ENCODE results near the gene OLFM1. TPM values are rescaled to one million over a fixed set of nuclear protein-coding genes. Genes with fewer than 3 reads are reported as not detected.

Gene OLFM1
- total and polyA plus RNA-seq, 4 donors = 7.6 to 24.8 (median 15.8) TPM

DNA sequence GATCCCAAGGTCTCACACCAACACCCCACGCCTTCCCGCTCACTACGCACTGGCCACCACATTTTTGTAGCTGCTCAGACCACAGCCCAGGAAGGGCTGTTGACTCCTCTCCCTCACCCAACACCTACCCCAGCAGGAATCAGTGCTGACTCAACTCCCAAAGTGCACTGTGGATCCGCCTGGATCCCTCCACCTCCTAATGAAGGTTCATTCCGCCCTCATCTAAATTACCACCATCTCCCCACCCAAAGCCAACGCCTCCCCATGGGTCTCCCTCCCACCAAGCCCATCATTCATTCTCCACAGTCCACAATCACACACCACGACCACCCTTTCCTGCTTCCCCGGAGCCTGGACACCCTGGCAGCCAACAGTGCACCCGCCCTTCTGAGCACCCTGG, 57.8 kb downstream of the OLFM1 start:
- WGBS, 2 donors = 75 to 92% methylated on average over 9 of the region's 9 CpGs
- H3K36me3 ChIP-seq (ENCODE audit: control insufficient read depth in 4 of 4, insufficient read depth in 4 of 4, low read length in 4 of 4) = no peaks in the 10 kb centered on the region
- ATAC-seq (ENCODE audit: insufficient read depth, low FRiP score) (no peak), DNase-seq (no peak)
- peaks cover 0 to 12% (median 0%) of the 10 kb centered on the region in 5 donors for H3K4me1 ChIP-seq (ENCODE audit: control insufficient read depth in 5 of 5, insufficient read depth in 5 of 5, low read length in 5 of 5)
- H3K9me3 ChIP-seq (ENCODE audit: control insufficient read depth in 4 of 4, insufficient read depth in 3 of 4, low read length in 3 of 4) = peaks cover 0 to 2% (median 0%) of the 10 kb centered on the region in 4 donors
- no peak overlapping the region for H3K4me3 ChIP-seq
- TF ChIP-seq, protein P1, sequence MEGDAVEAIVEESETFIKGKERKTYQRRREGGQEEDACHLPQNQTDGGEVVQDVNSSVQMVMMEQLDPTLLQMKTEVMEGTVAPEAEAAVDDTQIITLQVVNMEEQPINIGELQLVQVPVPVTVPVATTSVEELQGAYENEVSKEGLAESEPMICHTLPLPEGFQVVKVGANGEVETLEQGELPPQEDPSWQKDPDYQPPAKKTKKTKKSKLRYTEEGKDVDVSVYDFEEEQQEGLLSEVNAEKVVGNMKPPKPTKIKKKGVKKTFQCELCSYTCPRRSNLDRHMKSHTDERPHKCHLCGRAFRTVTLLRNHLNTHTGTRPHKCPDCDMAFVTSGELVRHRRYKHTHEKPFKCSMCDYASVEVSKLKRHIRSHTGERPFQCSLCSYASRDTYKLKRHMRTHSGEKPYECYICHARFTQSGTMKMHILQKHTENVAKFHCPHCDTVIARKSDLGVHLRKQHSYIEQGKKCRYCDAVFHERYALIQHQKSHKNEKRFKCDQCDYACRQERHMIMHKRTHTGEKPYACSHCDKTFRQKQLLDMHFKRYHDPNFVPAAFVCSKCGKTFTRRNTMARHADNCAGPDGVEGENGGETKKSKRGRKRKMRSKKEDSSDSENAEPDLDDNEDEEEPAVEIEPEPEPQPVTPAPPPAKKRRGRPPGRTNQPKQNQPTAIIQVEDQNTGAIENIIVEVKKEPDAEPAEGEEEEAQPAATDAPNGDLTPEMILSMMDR (IDR thresholded peaks at IDR 0.05; ENCODE audit: control extremely low read depth, extremely low read depth) = no peak
- H3K27me3 ChIP-seq (ENCODE audit: control insufficient read depth in 3 of 3, insufficient read depth in 3 of 3, low read length in 2 of 3) = peaks cover 3 to 4% (median 4%) of the 10 kb centered on the region in 3 donors
- no peak overlapping the region for H3K9ac ChIP-seq (ENCODE audit: insufficient read depth in 1 of 2, low read length in 2 of 2)
- no peak overlapping the region for H3K27ac ChIP-seq (ENCODE audit: low read depth in 1 of 2, low read length in 1 of 2)

DNA sequence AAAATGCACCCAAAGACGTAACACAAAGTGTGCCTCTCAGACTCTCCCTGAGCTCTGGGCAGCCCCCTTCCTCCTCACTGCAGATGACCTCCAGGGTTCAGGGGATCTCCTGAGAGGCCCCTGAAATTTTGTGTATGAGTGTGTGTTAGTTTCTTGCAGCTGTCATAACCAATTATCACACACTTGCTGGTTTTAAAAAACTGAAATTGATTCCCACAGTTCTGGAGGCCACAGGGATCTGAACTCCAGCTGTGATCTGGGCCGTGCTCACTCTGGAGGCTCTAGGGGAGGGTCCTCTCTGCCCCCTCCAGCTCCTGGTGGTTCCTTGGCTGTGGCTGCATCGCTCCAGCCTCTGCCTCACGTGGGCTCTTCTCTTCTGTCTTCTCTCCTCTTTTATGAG, 58.8 kb downstream of the OLFM1 start:
- H3K9me3 ChIP-seq (ENCODE audit: control insufficient read depth in 4 of 4, insufficient read depth in 3 of 4, low read length in 3 of 4) = peaks cover 0 to 8% (median 0%) of the 10 kb centered on the region in 4 donors
- H3K4me3 ChIP-seq = no peak overlapping the region
- H3K27me3 ChIP-seq (ENCODE audit: control insufficient read depth in 3 of 3, insufficient read depth in 3 of 3, low read length in 2 of 3) = peaks cover 3 to 4% (median 4%) of the 10 kb centered on the region in 3 donors
- ATAC-seq (ENCODE audit: insufficient read depth, low FRiP score) (no peak), DNase-seq (no peak)
- no peak overlapping the region for H3K27ac ChIP-seq (ENCODE audit: low read depth in 1 of 2, low read length in 1 of 2)
- 55 to 75% methylated on average over 4 of the region's 4 CpGs for WGBS, 2 donors
- peaks cover 0 to 12% (median 0%) of the 10 kb centered on the region in 5 donors for H3K4me1 ChIP-seq (ENCODE audit: control insufficient read depth in 5 of 5, insufficient read depth in 5 of 5, low read length in 5 of 5)
- TF ChIP-seq, protein P1 (IDR thresholded peaks at IDR 0.05; ENCODE audit: control extremely low read depth, extremely low read depth) = no peak
- H3K36me3 ChIP-seq (ENCODE audit: control insufficient read depth in 4 of 4, insufficient read depth in 4 of 4, low read length in 4 of 4) = no peaks in the 10 kb centered on the region
- H3K9ac ChIP-seq (ENCODE audit: insufficient read depth in 1 of 2, low read length in 2 of 2) = no peak overlapping the region

DNA sequence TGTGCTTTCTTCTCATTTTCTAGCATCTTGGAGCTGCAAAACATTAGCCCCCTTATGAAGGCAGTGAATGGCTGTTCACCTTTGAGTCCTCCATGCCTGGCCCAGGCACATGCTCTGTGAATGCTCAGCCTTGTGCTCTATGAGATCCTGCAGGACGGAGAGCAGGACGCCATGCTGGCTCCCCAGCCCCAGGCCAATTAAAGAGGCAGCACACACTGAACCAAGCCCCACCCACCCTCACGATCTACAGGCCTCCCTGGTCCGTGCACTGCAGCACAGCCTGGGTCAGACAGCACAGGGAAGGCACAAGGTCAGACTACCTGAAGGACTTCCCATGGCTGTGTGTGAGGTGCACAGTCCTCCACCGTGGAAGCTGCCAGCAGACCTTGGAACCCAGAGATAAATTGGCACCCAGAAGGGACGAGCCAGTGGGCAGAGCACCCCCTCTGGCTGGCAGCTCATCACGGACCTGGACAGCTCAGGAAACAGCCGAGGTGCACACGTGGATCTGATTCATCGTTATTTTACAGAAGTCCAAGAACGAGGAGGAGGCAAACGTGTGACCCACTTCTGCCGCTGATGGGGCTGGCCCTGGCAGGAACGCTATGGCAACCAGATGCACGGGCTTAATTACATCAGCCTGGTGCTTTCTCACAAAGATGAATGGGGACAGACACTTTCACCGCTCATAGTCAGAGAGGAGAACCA, 59.5 kb downstream of the OLFM1 start:
- Histone ChIP-seq H3K27ac (ENCODE audit: low read depth in 1 of 2, low read length in 1 of 2) (no peak overlapping the region), H3K27me3 (ENCODE audit: control insufficient read depth in 3 of 3, insufficient read depth in 3 of 3, low read length in 2 of 3) (peaks cover under 1 to 4% (median 2%) of the 10 kb centered on the region in 3 donors), H3K9me3 (ENCODE audit: control insufficient read depth in 4 of 4, insufficient read depth in 3 of 4, low read length in 3 of 4) (peaks cover 0 to 10% (median 0%) of the 10 kb centered on the region in 4 donors), H3K4me3 (no peak overlapping the region), H3K9ac (ENCODE audit: insufficient read depth in 1 of 2, low read length in 2 of 2) (no peak overlapping the region), H3K4me1 (ENCODE audit: control insufficient read depth in 5 of 5, insufficient read depth in 5 of 5, low read length in 5 of 5) (peaks cover 0 to 12% (median 0%) of the 10 kb centered on the region in 5 donors), H3K36me3 (ENCODE audit: control insufficient read depth in 4 of 4, insufficient read depth in 4 of 4, low read length in 4 of 4) (no peaks in the 10 kb centered on the region)
- TF ChIP-seq, protein P1 (IDR thresholded peaks at IDR 0.05; ENCODE audit: control extremely low read depth, extremely low read depth) = no peak
- 70 to 74% methylated on average over 16 of the region's 16 CpGs for WGBS, 2 donors
- ATAC-seq (ENCODE audit: insufficient read depth, low FRiP score) = no peak
- DNase-seq = no peak
